Activated T-cell treated with anti-CD3 and anti-CD28 coated beads for 4 hours (primary cell): ENCODE data around the gene ACP1.

Experiments
- DNase-seq: peaks from one replicate; pipeline ENCODE4 v3.0.0-alpha.2; 2020

The ACP1 gene

DNA sequence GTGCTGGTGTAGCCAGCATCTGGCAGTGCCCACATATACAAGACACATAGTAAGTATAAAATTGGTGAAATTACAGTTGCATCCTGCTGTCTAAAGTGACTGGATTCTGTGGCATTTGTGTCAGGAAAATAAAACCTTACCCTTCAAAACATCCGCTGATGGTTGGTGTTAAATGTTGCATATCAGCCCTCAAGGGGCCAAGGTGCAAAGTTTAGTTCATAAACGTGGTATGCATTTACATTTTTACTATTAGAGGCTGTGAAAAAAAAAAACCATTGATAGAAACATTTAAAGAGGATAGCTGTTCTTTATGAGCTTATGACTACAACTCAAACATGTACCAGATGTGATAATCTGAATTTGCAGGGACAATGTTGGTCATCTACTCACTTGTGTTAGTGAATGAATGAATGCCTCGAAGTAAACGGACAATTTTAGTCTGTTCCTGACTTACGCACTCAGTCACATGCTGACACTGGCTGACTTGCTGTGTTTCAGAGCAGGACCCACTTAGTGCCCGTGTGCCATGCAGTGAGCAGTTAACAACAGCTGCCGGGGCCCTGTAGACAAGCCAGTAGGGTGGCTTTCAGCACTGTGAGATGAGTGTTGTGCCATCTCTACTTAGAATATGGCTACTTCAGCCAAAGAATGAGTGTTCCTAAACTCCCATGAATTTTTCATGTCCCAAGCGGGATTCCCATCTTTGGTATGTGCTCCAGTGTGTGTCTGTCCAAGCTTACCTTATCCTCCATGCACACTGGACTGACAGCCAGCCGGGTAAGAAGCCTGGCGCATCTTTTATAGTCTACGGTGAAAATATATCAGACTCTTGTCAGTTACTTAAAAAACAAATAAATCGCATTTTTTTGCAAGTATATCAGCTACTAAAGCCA lies 17.9 kb downstream of the ACP1 start:
- DNase-seq: no peak

DNA sequence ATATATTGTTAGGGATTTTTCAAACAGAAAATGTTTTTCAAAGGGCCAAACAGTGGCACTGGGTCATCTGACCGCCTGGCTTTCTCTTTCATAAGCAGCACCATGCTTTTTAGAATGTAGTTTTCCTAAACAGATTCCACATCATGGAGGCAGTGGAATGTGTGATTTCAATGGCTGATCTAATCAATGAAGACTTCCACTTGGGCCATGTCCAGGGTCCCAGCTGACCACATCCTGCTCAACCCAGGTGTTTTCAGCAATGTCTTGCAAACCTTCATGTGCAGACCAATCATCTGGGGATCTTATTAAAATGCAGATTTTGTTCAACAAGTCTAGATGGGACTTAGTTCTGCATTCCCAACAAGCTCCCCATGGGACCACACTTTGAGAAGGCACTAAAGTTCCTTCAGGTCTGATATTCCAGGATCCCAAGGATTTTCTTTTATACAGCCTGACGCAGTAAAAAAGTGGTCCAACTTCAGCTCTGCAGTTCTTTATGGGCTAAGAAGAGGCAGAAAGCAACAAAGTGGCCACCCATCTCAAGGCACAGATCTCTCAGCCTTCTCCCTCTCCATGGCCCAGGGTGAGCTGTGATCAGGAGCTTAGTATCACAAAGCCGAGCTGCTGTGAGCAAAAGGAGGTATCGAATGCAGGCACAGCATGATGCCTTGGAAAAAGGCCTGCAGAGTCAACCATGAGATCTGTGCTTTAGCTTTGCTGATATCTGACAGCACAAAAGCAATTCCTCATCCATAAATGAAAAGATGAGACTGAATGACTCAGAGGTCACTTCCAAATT lies 19.4 kb downstream of the ACP1 start:
- DNase-seq: no peak

- no peak for DNase-seq
These were observed 20.2 kb downstream of the ACP1 start for GRCh38 chr2:284896-285492.

DNA sequence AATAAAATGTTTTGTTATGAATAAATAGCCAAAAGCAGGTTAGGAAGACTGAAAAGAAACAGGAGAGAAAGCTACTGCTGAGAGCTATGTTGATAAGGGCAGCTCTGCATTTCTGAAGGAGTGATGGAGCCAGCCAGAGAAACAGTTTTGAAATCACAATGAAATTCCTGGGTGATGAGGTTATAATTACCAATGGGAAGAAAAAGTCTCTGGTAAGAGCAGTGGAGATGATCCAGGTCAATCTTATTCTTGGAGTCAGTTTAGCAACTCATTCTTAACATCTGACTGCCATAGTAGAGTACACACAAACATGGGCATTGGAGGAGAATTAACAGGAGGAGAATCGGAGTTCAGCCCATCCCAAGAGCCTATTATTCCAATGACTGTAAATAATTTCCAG lies 20.8 kb downstream of the ACP1 start:
- DNase-seq: no peak

DNA sequence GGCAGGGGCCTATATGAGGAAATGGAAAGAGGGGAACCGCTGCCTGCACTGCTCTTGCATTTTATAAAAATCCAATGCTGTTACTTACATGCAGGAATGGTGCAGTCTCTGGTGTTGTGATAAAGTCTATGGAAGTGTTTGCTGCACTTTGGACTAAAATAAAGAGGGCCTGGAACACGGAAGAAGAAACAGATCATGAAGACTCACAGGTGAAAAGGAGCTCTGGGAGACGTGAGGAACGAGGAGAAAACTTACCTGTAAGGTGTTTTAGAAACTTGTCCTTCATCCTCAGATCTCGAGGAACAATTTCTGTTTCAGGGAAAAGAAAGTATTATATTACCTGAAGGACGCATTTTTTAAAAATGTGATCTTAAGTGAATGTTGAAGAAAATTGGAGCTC lies 21.3 kb downstream of the ACP1 start:
- no peak for DNase-seq

DNA sequence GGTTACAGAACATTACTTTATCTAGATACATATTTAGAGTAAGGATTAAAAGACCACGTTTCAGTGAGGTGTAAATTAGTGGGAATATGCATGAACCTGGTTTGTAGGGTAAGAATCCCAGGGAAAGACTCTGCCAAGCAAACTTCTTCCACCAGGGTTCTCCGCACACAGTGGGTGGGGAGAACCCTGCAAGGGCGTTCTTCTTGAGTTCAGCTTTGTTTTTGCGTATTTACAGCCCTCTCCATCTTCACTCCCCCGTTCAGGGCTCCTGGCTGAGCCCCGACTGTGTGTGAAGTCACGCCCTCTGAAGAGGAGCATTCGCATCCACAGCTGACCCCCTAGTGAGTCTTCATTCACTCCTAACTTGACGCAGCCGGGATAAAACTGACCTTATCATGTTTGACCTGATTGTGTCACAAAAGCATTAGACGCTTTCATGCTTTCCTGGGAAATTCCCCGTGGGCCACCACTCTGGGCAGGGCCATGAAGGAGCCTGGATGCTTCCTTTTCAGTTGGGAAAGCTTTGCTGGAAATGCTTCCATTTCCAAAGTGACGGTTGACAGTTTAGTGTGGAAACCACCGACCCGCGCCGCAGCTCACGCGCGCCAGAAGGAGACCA lies 22.1 kb downstream of the ACP1 start:
- DNase-seq: no peak

GRCh38 chr2:287471-287885 lies 22.7 kb downstream of the ACP1 start:
- no peak for DNase-seq

GRCh38 chr2:287911-288757 lies 23.4 kb downstream of the ACP1 start, which contains the start of gene ALKAL2:
ALKAL2 (minus strand) TSS chr2:288091; CDS start chr2:287835, 256 bp downstream.
- DNase-seq: no peak

GRCh38 chr2:288758-289361 lies 24.1 kb downstream of the ACP1 start:
- DNase-seq: no peak

DNA sequence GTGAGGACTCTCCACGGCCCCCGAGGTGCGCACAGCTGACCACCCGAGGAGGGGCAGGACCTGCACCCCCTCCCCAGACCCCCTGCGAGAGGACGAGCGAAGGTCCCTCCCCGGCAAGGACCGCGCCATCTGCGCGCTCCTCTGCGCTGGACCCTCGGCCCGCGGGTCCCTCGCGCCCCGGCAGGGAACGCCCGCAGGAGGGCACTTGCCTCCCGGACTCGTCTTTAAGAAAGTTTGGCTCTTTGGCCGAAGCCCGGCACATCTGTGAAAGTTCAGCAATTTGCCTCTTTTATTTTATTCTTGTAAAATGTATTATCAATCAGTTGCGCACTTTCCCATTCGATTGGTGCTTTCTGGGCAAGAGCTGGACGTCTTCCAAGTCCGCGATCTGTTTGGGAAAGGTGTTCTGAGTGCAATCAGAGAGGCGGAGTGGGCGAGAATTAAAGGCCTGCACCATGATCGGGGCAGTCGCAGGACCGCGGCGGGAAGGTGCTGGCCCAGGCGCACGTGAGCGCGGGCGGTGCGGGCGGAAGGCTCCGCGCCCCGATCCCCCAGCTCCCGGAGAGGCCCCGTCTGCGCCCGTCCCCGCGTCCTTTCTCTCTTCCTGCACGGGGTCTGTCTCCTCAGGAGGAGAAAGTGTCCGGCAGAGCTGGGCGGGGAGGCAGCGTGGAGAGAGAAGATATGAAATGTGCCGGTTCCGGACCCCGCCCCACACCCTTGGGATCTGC lies 24.8 kb downstream of the ACP1 start:
- DNase-seq: no peak

DNA sequence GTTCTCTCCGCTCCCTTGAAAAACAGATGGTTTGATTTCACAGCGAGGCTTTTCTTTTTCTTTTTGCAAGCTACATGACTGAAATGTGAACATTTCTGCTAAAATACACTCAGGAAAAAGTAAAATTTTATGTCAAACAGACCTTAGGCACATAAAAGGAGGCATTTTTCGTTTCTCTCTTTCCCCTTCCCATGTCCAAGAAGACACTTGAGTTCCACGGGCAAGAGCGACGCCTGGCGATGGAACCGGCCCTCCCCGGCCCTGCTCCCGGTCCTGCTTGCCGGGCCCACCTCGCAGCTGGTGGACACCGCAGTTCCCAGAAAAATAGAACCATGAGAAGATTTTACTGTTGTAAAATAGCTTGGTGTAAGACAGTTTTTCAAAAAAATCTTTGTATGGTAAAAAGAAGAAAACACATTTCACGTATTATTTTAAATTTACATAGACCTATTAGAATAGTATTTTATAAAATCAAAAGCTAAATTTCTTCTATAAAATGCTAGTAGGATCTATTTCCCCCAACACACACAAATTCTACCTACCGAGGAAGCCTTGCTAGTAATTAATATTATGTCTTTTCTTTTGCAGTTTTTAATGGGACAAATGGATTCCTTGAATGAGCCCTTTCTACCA lies 25.5 kb downstream of the ACP1 start:
- DNase-seq: peak; percentile 27

DNA sequence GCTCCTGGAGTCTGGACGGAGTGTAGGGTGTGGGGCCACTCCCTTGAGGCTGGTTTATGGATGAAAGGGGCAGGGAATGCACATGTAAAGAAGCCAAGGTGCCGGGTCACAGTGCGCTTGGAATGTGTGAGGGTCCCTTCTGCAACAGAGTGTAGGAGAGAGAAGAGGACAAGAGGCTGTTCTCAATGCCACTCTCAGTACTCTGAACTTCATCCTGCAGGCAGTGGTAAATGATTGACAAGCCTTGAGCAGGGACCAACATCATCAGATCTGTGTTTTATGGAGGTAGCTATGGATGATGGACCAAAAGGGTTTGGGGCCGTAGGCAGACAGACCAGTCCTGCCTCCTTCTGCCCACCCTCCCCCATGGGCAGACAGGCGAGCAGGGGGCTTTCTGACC lies 30.3 kb downstream of the ACP1 start:
- no peak for DNase-seq

- no peak for DNase-seq
These were observed 31.6 kb downstream of the ACP1 start for GRCh38 chr2:296354-296753.

DNA sequence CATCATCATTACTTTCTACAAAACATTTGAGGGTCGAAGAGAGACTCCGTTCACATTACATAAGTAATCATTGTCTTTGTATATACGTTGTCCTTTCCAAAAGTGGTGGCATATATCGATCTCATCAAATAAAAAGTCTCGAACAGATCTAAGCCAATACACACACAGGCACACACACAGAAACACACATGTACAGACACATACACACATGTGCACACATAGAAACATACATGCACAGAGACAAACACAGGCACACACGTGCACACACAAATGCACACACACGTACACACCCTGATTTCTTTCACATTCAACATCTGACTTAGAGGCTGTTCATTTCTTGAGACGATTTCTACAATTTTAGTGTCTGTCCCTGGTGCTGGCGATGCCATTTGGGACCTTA lies 40.6 kb downstream of the ACP1 start:
- no peak for DNase-seq

GRCh38 chr2:309148-309953 lies 44.6 kb downstream of the ACP1 start:
- no peak for DNase-seq

DNA sequence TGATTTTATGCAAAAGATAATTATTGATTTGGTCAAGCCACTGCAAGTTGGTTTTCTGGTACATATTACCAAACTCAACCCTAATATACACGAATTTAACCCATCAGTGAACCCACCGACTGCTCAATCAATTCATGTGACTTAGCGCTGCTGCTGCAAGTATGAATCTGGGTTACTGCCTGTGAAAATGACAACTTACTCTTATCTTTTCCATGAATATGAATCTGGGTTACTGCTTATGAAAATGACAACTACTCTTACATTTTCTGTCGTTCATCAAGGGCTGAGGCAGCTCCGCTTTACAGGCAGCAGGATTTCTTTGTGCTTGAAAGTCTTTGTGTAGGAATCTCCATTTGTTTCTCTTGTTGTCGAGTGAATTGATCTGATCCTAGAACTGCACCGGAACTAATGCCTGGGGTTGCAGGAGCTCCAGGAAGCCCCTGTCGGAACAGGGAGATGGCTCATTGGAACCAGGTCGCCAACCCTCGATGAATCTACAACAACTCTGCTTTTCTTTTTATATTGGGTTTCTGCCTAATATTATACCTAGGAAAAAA lies 45.3 kb downstream of the ACP1 start:
- no peak for DNase-seq

DNA sequence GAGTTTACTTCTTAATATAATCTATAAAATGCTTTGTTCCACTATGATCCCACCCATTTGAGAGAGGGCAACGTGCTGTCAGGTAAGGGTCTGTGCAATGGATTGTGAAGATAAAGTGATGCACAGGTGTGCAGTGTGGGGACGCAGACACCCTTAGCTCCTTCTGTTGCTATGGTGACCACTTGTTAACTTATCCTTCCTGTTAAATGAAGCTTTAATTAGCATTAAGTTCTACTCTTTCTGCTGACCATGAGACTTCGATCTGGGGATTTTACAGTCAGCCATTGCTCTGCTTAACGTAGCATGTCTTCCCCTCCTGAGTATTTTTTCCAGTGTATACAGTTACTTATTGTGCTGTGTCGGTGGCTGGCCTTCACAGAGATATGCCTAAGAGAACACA lies 46.2 kb downstream of the ACP1 start:
- DNase-seq: no peak

GRCh38 chr2:313991-314390 lies 49.2 kb downstream of the ACP1 start:
- no peak for DNase-seq
